DND-41 (cell line): ENCODE measurements around the gene GNA14.

Experiments
- ATAC-seq: fragments of 200-7000 bp; cut with Tn5 transposase; 3 replicates; pipeline ENCODE4 v1.9.1; 2021; ENCODE audit warnings: low read depth; ENCODE audit not compliant: insufficient read depth
- DNase-seq: peaks from one replicate; pipeline ENCODE4 v3.0.0-alpha.2; 2020
- H2AFZ ChIP-seq: 2 replicates; pipeline ENCODE4 v1.6.0; 2012; ENCODE audit warnings: low read depth, low read length
- H3K27ac ChIP-seq: 2 replicates; pipeline ENCODE4 v1.5.1; 2012; ENCODE audit warnings: low read length, inconsistent platforms
- H3K27me3 ChIP-seq: fragments of 200-600 bp; sonication (generic); 2 replicates; pipeline ENCODE4 v1.6.0; 2012; ENCODE audit warnings: low read length, mild to moderate bottlenecking, inconsistent platforms; ENCODE audit not compliant: insufficient read depth, poor library complexity
- H3K36me3 ChIP-seq: 2 replicates; pipeline ENCODE4 v1.5.1; 2012; ENCODE audit warnings: low read length, inconsistent platforms; ENCODE audit not compliant: insufficient read depth
- H3K4me1 ChIP-seq: 2 replicates; pipeline ENCODE4 v1.5.1; 2012; ENCODE audit warnings: mild to moderate bottlenecking, low read length; ENCODE audit not compliant: insufficient read depth
- H3K4me2 ChIP-seq: 2 replicates; pipeline ENCODE4 v1.6.0; 2012; ENCODE audit warnings: mild to moderate bottlenecking, moderate library complexity, low read length, inconsistent platforms; ENCODE audit not compliant: insufficient read depth
- H3K4me3 ChIP-seq, 2 experiments: fragments of 200-600 bp in 1 of 2; shearing (Covaris generic) in 1 of 2; 2 replicates each; pipeline ENCODE4 v1.5.1; 2012 to 2016; ENCODE audit warnings: inconsistent platforms in 2 of 2, low read length in 2 of 2, mild to moderate bottlenecking in 2 of 2, low read depth in 1 of 2, moderate library complexity in 1 of 2
- H3K79me2 ChIP-seq: 2 replicates; pipeline ENCODE4 v1.6.0; 2012; ENCODE audit warnings: low read length, inconsistent platforms; ENCODE audit not compliant: insufficient read depth
- H3K9ac ChIP-seq: 2 replicates; pipeline ENCODE4 v1.6.0; 2012; ENCODE audit warnings: low read depth, mild to moderate bottlenecking, inconsistent platforms, low read length, moderate library complexity
- H3K9me3 ChIP-seq: 2 replicates; pipeline ENCODE4 v1.5.1; 2012; ENCODE audit warnings: low read length, moderate library complexity, mild to moderate bottlenecking, inconsistent platforms; ENCODE audit not compliant: insufficient read depth, severe bottlenecking
- H4K20me1 ChIP-seq: 2 replicates; pipeline ENCODE4 v1.6.0; 2012; ENCODE audit warnings: low read length; ENCODE audit not compliant: insufficient read depth
- CTCF ChIP-seq: IDR thresholded peaks from 2 replicates; pipeline ENCODE4 v1.5.1; 2012; ENCODE audit warnings: borderline replicate concordance, low read length, moderate library complexity, mild to moderate bottlenecking; ENCODE audit not compliant: poor library complexity, severe bottlenecking; ENCODE audit errors: extremely low read depth
- EZH2 ChIP-seq: IDR thresholded peaks from 3 replicates; pipeline ENCODE4 v1.6.1; 2012; ENCODE audit warnings: borderline replicate concordance, low read depth, mild to moderate bottlenecking, moderate library complexity, low read length, inconsistent platforms; ENCODE audit not compliant: severe bottlenecking

GNA14 gene

GRCh38 chr9:77514886-77515711, 133.0 kb downstream of the GNA14 start:
- H2AFZ ChIP-seq, result no peak overlapping the region
- H3K79me2 ChIP-seq, result no peaks in the 10 kb centered on the region
- H3K4me1 ChIP-seq, result no peaks in the 10 kb centered on the region
- no peak overlapping the region for H3K9ac ChIP-seq
- no peak overlapping the region for H3K4me3 ChIP-seq
- no peak overlapping the region for H3K27ac ChIP-seq
- no peaks in the 10 kb centered on the region for H4K20me1 ChIP-seq
- H3K27me3 ChIP-seq, result no peaks in the 10 kb centered on the region
- H3K36me3 ChIP-seq, result no peaks in the 10 kb centered on the region
- TF ChIP-seq EZH2 (no peak), CTCF (no peak)
- no peaks in the 10 kb centered on the region for H3K9me3 ChIP-seq
- DNase-seq, result no peak
- no peak for ATAC-seq
- no peak overlapping the region for H3K4me2 ChIP-seq

- Histone ChIP-seq H4K20me1 (no peaks in the 10 kb centered on the region), H3K9ac (no peak overlapping the region), H3K79me2 (no peaks in the 10 kb centered on the region), H3K4me2 (no peak overlapping the region), H3K27ac (no peak overlapping the region), H3K9me3 (no peaks in the 10 kb centered on the region), H2AFZ (no peak overlapping the region), H3K27me3 (no peaks in the 10 kb centered on the region), H3K36me3 (no peaks in the 10 kb centered on the region), H3K4me1 (no peaks in the 10 kb centered on the region), H3K4me3 (no peak overlapping the region)
- TF ChIP-seq CTCF, result no peak
- TF ChIP-seq EZH2, result no peak
- DNase-seq (no peak), ATAC-seq (no peak)
Measured at GRCh38 chr9:77513457-77513856, 134.7 kb downstream of the GNA14 start.

GRCh38 chr9:77512876-77513275, 135.2 kb downstream of the GNA14 start:
- TF ChIP-seq EZH2 (no peak), CTCF (no peak)
- Histone ChIP-seq H3K36me3 (no peaks in the 10 kb centered on the region), H3K4me2 (no peak overlapping the region), H3K27ac (no peak overlapping the region), H3K9me3 (no peaks in the 10 kb centered on the region), H3K4me3 (no peak overlapping the region), H3K4me1 (no peaks in the 10 kb centered on the region), H3K9ac (no peak overlapping the region), H3K27me3 (no peaks in the 10 kb centered on the region), H4K20me1 (no peaks in the 10 kb centered on the region), H2AFZ (no peak overlapping the region), H3K79me2 (no peaks in the 10 kb centered on the region)
- no peak for ATAC-seq
- DNase-seq, result no peak
